Non-pigmented ciliary epithelial cell (primary cell): ENCODE data around the gene CLIC1.

Experiments
- DNase-seq: peaks from one replicate; pipeline ENCODE4 v3.0.0-alpha.2; 2010; ENCODE audit warnings: low read depth

The CLIC1 gene

DNA sequence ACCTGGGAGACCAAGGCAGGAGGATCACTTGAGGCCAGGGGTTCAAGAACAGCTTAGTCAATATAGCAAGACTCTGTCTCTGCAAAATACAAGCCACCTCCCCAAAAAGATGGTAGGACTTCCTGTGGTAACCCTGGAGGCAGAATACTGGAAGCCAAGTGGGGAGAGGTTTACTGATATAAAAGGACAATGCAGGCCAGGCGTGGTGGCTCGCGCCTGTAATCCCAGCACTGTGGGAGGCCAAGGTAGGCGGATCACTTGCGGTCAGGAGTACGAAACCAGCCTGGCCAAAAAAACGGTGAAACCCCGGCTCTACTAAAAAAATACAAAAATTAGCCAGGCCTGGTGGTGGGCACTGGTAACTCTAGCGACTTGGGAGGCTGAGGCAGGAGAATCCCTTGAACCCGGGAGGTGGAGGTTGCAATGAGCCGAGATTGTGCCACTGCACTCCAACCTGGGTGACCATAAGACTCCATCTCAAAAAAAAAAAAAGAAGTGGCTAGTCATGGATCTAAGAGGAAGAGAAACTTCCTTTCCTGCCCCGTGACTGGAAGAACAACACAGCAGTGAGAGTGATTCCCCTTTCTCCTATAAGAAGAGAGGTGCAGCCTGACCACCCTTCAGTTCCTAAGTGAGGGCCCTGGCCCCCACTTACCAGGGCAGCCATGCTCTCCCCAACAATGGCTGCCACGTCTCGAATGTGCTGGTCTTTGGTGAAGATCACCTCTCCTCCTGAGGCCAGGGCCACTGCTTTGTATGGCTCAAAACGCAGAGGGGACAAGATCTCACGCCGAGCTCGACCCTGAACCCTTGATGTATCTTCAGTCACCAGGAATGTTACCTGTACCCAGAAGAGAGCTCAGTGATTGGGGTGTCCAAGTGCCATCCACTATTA lies 32.3 kb upstream of the CLIC1 start:
- no peak for DNase-seq

DNA sequence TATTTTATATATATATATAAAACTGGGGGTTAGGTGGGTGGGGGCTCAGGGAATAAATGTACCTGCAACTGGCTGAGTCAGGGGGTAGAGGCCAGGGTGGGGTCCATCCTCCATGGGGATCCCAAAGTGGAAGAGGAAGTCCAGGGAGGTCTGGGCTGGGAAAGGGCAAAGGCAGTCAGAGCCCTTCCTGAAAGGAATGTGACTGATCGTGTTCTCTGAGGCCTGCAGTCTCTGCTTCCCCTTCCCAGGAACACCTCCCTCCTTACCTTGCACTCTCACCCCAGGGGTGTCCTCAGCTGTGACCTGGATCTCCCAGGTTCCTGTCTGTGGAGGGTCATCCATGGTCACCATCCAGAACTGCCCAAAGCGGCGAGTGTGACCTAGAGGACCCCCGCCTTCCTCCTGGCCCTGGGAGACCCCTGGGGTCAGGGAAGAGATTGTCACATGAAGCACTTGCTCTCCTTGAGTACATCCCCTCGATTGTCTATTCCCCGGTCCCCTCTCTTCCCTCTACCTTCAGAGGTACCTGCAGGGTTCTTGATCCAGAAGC lies 30.8 kb upstream of the CLIC1 start:
- DNase-seq = no peak

DNA sequence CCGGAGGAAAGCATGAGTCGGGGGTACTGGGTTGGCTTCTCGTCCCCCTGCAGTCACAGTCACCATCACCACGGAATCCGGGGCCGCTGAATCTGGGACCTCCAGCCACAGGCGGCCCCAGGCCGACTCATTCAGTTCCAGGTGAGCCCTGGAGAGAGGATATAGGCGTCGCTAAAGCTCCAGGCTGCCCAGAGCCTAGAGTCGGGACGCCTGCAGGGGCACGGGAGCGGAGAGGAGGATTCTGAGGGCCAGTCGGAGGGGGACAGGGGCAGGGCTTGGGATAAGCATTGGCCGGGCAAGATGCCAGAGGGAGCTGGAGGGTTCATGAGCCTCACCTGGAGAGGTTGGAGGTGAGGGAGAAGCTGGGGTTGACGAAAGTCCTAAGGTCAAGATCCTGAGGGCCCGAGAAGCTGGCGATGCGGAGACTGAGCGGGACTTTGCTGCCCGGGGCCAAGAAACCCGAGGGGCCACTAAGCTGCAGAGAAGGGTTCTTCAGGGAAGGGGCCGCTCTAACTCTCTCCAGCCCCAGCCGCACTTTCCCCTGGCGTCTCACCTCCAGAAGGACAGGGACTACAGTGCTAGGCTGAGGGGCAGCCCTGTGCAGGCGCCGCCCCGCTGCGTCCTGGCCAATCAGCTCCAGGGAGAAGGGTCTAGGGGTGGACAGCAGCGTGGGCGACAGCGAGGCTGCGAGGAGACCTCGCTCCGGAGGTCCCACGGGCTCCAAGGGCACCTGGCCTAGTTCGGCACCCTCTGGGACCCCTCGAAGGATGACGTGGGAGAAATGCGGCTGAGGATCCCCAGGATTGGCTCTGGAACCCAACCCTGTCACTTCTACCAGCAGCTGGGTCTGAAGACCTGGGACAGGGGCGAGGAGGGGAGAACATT lies 29.8 kb upstream of the CLIC1 start:
- no peak for DNase-seq

DNA sequence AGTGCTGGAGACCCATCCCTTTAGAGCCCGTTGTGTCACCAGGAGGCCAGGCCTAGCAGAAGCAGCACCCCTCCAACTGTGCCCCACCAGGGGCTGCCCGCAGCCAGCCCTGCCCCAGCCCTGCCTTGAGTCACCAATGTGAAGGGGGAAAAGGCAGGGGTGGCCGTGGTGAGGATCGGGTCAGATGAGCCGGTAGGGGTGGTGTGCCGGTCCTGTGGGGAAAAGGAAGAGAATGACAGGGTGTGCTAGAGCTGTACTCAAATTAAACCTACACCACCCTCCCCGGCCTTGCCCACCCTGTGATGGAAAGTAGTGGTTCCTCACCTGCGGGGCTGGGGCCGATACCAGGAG lies 29.2 kb upstream of the CLIC1 start:
- no peak for DNase-seq

DNA sequence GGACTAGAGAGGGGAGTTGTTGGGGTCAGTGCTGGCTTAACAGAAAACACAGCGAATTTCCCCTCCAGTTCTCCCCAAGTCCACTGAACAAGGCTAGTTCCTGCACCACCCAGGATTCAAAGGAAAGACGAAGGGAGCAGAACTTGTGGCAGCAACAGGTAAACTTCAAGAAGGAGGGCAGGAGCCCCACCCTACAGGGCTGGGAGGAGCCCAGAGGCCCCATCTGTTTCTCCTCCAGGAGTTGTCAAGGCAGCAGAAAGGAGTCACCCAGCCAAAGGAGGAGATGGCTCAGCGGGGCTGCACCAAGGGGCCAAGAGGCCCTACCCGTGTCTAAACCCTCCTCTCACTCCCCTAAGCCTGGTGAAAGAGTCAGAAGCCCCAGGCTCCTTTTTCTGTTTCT lies 27.9 kb upstream of the CLIC1 start:
- DNase-seq = no peak

DNA sequence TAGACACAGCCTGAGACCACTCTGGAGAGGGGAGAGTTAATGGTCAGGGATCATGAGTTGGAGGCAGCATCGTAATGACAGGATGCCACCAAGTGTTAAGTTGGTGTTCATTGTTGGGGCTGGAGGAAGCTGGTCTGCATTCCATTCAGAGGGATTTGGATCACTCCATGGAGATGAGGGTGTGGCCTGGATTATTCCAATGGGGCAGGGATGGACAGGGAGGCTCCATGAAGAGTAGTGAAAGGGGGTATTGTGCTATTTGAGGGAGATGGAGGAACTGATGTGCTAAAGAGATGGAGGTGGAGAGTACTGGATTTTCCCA lies 27.2 kb upstream of the CLIC1 start:
- no peak for DNase-seq

DNA sequence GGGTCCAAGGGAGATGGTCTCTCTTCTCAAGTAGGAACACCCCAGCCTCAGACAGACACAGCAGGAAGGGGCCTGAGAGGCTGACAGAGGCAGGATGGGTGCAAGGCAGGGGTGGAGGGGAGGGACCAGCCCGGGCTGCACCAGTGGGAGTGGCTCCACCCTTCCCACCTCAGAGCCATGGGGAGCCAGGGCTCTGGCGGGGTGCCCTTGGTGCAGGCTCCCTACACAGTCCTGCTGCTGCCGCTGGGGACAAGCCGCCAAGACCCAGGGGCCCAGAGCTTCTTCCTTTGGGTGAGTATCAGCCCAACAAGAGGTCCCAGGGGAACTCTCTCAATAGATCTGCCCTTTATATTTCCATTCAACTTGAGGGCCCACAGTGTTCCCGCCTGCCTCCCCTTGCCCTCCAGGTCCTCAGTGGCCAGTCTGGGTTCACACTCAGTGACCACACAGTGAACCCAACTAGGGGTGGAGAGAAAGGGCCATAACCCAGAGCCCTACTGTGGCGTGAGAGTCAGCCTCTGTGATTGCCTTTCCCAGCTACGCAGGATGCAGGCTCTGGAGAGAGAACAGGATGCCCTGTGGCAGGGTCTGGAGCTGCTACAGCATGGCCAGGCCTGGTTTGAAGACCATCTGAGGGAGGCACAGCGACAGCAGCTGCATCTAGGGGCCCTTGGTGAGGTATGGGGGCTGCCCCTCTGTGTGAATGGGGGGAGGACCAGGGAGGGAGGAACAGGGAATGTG lies 26.7 kb upstream of the CLIC1 start:
- no peak for DNase-seq

DNA sequence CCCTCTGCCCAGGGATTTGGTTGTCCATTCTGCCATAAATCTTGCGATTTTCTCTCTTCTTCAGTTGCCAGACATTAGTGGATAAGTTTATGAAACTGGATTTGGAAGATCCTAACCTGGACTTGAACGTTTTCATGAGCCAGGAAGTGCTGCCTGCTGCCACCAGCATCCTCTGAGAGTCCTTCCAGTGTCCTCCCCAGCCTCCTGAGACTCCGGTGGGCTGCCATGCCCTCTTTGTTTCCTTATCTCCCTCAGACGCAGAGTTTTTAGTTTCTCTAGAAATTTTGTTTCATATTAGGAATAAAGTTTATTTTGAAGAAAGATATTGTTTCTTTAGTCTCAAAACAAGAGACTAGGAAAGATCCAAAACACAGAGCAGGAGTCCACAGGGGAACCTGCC lies 26.0 kb upstream of the CLIC1 start, which contains the start of gene SAPCD1:
Gene SAPCD1 (plus strand): TSS at position 301 of the 400 bp plus-strand sequence. CDS start 399 bp downstream, outside the sequence.
- DNase-seq = no peak

DNA sequence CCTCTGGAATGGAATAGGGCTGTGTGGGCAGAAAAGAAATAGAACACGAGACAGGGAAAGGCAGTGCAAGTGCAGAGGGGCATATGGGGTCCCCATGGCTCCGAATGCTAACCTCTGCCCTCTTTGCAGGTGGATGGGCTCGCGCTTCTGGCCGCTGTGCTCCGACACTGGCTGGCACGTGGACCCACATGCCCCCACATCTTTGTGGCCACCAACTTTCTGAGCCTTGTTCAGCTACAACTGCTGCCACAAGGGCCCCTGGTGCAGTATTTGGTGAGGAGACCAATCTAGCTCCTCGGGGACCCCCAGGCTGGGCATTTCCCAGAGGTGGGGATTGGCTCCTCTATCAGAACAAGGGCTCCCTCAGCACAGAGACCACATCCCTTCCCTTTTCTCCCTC lies 25.0 kb upstream of the CLIC1 start:
- DNase-seq = no peak

DNA sequence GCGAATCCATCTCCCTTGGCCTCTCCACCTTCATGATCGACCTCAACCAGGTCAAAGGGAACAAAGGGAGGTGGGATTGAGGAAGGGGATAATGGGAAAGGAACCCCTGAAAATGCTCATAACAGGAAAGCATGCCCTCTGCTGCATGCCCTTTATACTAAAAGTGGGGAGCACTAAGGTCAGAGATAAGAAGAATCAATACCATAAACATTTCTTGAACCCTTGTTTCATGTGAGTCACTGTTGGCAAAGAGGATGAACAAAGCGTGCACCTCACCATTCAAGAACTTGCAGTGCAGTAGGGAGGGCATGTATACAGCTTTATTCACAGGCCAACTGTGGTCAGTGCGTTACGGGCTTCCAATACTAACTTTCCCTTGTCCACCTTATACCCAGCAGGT lies 24.5 kb upstream of the CLIC1 start:
- DNase-seq = no peak

DNA sequence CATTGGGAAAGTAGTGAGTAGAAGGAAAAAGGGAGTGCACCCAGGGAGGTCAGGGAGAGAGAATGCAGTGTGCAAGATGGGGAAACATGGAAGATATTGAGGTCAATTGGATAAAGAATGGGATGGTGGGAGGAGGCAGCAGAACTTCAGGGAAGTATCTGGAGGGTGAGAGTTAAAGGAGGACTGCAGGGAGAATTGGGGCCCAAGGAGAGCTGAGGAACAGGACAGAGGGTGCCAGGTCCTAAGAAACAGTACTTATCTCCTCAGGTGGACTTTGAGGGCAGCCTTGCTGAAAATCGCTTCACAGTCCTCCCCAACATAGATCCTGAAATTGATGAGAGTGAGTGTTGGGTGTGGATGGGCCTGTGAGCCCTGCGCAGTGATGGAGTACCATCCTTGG lies 22.0 kb upstream of the CLIC1 start:
- no peak for DNase-seq

DNA sequence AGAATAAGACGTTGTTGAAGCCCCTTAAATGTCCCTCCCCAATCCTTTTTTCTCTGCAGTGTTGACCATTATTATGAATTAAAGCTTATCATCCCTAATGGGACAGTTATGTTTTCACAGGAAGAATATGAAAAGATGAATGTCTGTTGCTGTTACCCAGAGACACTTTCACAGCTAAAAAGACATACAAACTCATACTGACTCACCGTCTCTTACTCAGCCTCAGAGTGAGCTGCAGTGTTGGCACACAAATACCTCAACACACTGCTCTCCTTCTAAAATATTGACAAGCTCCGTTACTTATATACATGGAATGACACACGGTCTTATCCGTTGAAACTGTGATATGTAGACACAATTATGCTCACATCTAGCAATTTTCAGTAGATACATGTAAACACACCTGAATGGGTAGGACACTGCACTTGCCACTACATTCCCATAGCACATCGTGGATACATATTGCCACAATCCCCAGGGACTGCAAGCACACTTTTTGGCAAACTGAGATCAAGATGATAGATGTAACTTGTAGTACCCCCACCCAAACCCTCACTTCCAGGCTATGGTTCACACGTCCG lies 16.5 kb upstream of the CLIC1 start:
- DNase-seq = peak; percentile 67

DNA sequence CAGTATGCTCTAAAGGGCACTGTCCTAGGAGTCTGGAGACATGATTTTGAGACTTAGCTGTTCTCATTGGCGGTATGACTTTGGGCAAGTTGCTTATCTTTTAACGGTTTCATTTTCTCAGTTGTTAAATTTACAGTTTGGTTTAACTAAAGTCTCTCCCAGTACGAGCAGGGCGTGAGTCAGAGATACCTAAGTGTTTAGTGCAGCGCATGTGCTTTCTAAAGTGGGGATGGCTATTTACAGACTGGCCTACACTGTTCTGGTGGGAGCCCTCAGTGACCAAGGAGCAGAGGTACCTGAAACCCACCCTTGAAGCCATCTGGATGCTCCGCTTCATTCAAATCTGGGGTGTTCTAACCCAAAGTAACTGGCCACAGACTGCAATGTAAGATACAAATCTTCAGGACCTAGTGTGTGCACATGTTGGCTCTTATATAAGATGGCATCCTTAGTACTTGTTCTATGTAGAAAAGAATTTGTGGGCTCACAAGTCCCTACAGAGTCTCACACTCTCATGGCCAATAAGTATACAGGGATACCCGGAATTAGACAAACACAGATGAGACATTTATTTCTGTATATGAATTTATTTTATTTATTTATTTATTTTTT lies 14.2 kb upstream of the CLIC1 start:
- DNase-seq = no peak

DNA sequence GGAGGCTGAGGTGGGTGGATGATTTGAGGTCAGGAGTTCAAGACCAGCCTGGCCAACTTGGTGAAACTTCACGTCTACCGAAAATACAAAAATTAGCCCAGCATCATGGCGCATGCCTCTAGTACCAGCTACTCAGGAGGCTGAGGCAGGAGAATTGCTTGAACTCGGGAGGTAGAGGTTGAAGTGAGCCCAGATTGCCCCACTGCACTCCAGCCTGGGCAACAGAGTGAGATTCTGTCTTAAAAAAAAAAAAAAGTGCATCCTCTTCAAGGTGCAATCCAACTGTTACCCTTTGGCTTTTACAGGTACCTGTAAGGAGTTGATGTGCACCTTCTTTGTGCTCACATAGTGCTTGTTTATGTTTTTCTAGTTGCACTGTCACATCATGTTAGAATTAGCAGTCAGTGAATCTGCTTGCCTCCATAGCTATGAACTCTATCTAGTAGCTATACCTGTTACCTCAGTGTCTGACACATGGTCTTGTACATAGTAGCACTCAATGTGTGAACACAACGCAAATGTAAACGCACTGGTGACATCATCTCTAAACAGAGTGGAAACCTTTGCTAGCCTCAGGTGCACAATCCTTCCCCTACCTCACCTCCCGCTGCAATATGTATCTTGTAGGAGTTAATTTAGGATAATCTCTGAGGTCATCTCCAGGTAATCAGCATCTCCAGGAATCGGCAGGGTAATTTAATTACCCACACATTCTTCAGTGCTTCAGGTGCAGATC lies 13.1 kb upstream of the CLIC1 start:
- DNase-seq = no peak

DNA sequence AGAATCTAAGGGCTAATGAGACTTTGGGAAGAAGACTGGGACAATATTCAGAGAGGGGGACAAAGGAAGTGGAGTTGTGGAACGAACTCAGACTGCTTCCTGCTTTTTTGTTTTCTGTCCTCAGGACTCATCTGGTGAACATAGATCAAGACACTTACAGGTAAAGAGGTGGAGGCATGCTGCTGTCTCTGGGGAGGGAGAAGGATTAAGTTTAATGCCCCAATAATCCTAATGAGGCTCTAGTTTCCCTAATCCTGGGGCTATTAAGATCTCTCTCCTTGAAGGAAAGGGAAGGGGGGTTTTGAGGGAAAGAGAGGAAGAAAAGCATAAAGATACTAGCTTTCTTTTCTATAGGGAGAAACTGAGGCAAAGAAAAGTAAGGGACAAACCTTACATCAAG lies 8.1 kb upstream of the CLIC1 start:
- DNase-seq = no peak

DNA sequence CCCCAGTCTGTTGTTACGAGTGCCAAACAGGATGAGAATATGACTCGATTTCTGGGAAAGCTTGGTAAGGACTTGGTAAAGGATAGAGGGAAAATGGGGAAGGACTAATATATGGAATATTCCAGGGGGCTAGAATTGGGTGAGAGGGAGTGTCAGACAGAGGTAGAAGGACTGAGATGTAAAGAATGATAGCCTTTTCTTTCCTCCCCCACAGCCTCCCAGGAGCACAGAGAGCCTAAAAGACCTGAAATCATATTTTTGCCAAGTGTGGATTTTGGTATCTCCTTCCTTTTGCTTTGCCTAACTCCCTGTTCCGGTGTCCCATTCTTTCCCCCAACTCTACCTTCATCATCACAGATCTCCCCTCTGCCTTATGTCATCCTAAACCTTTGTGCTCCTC lies 6.6 kb upstream of the CLIC1 start:
- DNase-seq = no peak

DNA sequence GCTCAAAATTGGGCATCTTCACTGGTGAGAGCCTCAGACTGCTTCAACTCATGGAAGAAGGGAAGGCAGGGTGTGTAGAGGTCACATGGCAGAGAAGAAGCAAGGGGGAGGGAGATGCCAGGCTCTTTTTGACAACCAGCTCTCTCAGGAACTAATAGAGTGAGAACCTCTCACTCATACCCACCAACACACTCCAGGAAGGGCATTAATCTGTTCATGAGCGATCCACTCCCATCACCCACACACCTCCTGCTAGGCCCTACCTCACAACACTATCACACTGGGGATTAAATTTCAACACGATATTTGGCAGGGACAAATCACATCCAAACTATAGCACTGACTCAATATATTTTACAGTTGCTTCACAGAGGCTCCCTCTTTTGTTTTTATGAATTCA lies 5.5 kb upstream of the CLIC1 start:
- no peak for DNase-seq

DNA sequence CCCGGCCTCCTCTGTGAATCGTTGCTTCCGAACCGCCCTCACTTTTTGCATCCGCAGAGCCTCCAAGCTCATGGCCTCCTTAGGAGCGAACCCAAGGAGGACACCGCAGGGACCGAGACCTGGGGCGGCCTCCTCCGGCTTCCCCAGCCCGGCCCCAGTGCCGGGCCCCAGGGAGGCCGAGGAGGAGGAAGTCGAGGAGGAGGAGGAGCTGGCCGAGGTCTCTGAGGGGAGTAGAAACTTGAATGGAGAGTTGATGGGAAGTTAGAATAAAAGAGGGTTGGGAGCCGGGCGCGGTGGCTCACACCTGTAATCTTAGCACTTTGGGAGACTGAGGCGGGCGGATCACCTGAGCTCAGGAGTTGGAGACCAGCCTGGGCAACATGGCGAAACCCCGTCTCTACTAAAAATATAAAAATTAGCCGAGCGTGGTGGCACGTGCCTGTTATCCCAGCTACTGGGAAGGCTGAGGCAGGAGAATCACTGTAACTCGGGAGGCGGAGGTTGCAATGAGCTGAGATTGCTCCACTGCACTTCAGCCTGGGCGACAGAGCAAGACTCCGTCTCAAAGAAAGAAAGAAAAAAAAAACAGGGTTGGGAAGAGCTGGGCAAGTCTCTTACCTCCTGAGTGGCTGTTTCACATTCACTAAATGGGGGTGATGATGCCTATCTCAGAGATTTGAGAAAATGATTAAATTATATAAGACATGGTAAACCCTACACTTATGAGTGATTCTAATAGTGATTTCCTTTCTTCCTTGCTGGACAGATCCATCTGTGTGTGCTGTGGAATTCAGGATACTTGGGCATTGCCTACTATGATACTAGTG lies 4.3 kb upstream of the CLIC1 start:
- no peak for DNase-seq

DNA sequence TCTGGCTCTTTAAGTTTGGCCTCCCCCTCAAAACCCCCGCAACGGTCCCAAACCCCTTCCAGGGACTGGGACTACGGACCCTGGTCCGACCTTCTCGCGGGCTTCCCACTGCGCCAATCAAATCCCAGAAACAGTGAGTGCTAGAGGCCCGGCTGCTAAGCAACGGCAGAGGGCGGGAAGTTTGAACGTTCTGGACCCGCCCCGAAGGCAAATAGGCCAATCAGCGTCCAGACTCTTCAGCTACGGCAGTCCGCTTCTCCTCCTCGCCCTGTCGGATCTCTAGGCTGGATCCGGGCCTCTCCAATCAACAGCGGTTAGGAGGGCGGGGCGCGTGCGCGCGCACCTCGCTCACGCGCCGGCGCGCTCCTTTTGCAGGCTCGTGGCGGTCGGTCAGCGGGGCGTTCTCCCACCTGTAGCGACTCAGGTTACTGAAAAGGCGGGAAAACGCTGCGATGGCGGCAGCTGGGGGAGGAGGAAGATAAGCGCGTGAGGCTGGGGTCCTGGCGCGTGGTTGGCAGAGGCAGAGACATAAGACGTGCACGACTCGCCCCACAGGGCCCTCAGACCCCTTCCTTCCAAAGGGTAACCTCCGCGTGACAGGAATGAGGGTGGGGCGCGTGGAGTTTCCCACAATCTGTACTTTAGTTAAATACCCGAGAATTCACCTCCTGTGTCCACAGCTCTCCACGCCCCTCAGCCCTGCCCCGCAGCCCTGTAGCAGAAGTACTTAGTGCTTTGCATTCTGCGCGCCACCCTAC lies 3.5 kb upstream of the CLIC1 start, which contains the start of gene MSH5:
Gene MSH5 (plus strand): TSS at position 367 of the 758 bp plus-strand sequence. CDS start 462 bp downstream, outside the sequence.
- DNase-seq = peak; percentile 97
